Mucosa of descending colon (tissue), 3 donors: ENCODE data around the gene MTUS2. TPM values are rescaled to one million over a fixed set of nuclear protein-coding genes. Genes with fewer than 3 reads are reported as not detected.
"Not testable (repeated sequence)": the region's sequence is repeated elsewhere in the genome, so short reads cannot be mapped to it uniquely, and the experiment has no call there.

Experiments used
- ATAC-seq: fragments of 200-7000 bp; cut with Tn5 transposase; one replicate; pipeline ENCODE4 v1.9.1; 2020; ENCODE audit warnings: mild to moderate bottlenecking, moderate library complexity
- DNase-seq, 3 donors: peaks; one replicate each; pipeline ENCODE4 v3.0.0-alpha.2; 2020
- H3K36me3 ChIP-seq: fragments of 200-600 bp; one replicate; pipeline ENCODE4 v1.8.0; 2021; ENCODE audit warnings: low read depth, mild to moderate bottlenecking
- H3K4me1 ChIP-seq: fragments of 200-600 bp; one replicate; pipeline ENCODE4 v1.8.0; 2021; ENCODE audit warnings: low read depth, mild to moderate bottlenecking
- H3K4me3 ChIP-seq: fragments of 200-600 bp; one replicate; pipeline ENCODE4 v1.8.0; 2021; ENCODE audit warnings: mild to moderate bottlenecking
- H3K9me3 ChIP-seq: fragments of 200-600 bp; one replicate; pipeline ENCODE4 v1.8.0; 2021; ENCODE audit warnings: mild to moderate bottlenecking
- CTCF ChIP-seq: fragments of 200-600 bp; IDR thresholded peaks from one replicate; pipeline ENCODE4 v1.8.0; 2022; ENCODE audit warnings: antibody characterized with exemption, mild to moderate bottlenecking
- intact Hi-C, 2 donors: fragments of 100-400 bp; cut with DNase I in 1 of 2; cut with micrococcal nuclease in 1 of 2; formaldehyde crosslinking; loops; one replicate each; pipeline versions ENCODE4 v1.11.0 to v1.11.1; 2022; cut with DNase I, micrococcal nuclease
- total RNA-seq, 3 donors: library from RNA; stranded (reverse); fragmentation: NEBNext Ultra II Directional in 2 of 3; extraction: Animal tissue kit (Norgen Biotek cat#: 25700) in 2 of 3; gene quantifications; one replicate each; pipeline versions ENCODE4 v1.2.1 to v1.2.4, GENCODE V29; 2021 to 2023
- donor health status: DM: no; HTN: no; CAD: no; lungs with moderate emphysema.
- donor health status: DM: no; HTN: no; CAD: no.
- donor health status: DM: no; HTN: yes; CAD: no.

The MTUS2 gene
- total RNA-seq, 3 donors from 2014 or later, result 0.09 to 0.85 (median 0.60) TPM

DNA sequence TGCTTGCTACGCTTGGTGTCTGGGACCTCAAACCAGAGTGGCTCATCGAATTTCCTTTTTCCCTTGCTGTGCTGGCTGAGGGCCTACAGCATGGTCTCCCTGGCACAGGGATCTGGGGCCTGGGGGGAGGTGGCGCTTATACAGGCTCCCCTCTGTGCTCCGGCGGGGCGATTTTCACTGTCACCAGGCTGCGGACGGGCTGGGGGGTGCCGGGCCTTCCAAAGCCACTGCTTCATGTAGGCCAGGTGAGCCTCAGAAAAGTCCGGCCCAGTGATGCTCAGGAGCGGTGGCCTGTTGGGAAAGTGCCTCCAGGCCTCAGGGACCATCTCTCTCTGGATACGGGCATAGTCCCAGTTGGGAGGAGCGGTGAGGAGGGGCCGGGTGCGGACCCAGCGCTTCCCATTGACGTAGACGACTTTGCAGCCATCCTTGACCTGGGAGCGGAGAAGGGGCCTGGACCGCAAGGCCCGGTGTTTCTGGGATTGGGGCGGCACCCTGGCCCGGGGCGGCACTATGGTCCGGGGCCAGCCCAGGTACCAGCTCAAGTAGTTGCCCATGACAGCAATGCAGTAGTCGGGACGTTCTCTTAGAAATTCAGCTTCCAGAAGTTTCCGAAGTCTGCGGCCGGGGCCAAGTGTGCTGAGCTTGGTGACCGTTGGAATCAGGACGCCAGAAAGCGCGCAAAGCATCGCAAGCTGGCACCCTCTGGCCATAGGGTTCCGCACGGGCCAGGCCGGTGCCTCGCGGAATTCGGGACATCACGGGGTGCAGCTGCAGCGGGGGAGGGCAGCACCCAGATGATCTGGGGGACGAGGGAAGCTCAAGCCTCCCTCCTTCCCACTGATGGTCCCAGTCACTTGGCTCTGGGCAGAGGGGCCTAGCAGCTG, 519.5 kb downstream of the MTUS2 start:
- Histone ChIP-seq H3K4me1 (no peaks in the 10 kb centered on the region), H3K36me3 (no peaks in the 10 kb centered on the region), H3K9me3 (peaks cover 19% of the 10 kb centered on the region), H3K4me3 (no peak overlapping the region)
- intact Hi-C loops, result no loop called here
- ATAC-seq (no peak), DNase-seq (no peak)
- no peak for TF ChIP-seq CTCF

- DNase-seq, ATAC-seq, H3K4me3 ChIP-seq, H3K4me1 ChIP-seq, H3K36me3 ChIP-seq, intact Hi-C loops, H3K9me3 ChIP-seq: not testable (repeated sequence)
These were observed 525.9 kb downstream of the MTUS2 start for GRCh38 chr13:29345860-29346582.

- DNase-seq (no peak), ATAC-seq (no peak)
- H3K36me3 ChIP-seq, result no peaks in the 10 kb centered on the region
- no peaks in the 10 kb centered on the region for H3K4me1 ChIP-seq
- intact Hi-C loops, result no loop called here
- H3K4me3 ChIP-seq, result no peak overlapping the region
- H3K9me3 ChIP-seq, result no peaks in the 10 kb centered on the region
- TF ChIP-seq CTCF, result no peak
These were observed 534.9 kb downstream of the MTUS2 start for GRCh38 chr13:29355029-29355428.

DNA sequence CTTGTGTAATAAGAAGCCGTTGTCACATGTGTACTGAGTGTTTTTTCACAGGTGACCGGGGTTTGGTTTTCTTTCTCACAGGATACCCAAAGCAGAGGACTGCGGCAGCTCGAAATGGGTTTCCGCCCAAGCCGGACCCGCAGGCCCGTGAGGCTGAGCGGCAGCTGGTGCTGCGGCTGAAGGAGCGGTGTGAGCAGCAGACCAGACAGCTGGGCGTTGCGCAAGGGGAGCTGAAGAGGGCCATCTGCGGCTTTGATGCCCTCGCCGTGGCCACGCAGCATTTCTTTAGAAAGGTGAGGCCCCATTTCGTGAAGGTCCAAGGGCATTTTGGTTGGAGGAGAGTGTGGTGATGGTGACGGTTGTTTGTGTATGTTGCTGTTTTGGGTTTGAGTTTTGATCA, 539.0 kb downstream of the MTUS2 start:
- Histone ChIP-seq H3K4me1 (no peaks in the 10 kb centered on the region), H3K9me3 (no peaks in the 10 kb centered on the region), H3K4me3 (no peak overlapping the region), H3K36me3 (no peaks in the 10 kb centered on the region)
- DNase-seq, result no peak
- no peak for ATAC-seq
- TF ChIP-seq CTCF, result no peak
- intact Hi-C loops, result no loop called here

GRCh38 chr13:29361716-29362115, 541.6 kb downstream of the MTUS2 start:
- H3K36me3 ChIP-seq, result no peaks in the 10 kb centered on the region
- H3K4me3 ChIP-seq, result no peak overlapping the region
- no peak for DNase-seq
- H3K4me1 ChIP-seq, result no peaks in the 10 kb centered on the region
- intact Hi-C loops, result no loop called here
- ATAC-seq, result no peak
- no peaks in the 10 kb centered on the region for H3K9me3 ChIP-seq
- no peak for TF ChIP-seq CTCF
